Suprapubic skin (tissue), 3 donors: ENCODE data around the gene EPN2.

ENCODE experiments used
- CTCF ChIP-seq, 2 donors: fragments of 200-600 bp in 1 of 2; fragments of 450-650 bp in 1 of 2; sonication (generic) in 1 of 2; IDR thresholded peaks; one replicate each; pipeline ENCODE4 v1.5.1; 2016 to 2019; ENCODE audit warnings: antibody characterized with exemption in 2 of 2, mild to moderate bottlenecking in 1 of 2, moderate library complexity in 1 of 2
- EP300 ChIP-seq: sonication (generic); formaldehyde crosslinking; IDR thresholded peaks from one replicate; pipeline ENCODE4 v1.6.1; 2017; ENCODE audit warnings: antibody characterized with exemption

GRCh38 chr17:19269106-19269505, 31.9 kb downstream of the EPN2 start:
- no peak for TF ChIP-seq CTCF (IDR thresholded peaks at IDR 0.05)
- no peak for TF ChIP-seq EP300
